Activated naive CD4-positive, alpha-beta T cell treated with Interleukin-2 at 50 U/mL for 16 hours (primary cell): ENCODE results near the gene ULBP3.
"Not testable (repeated sequence)": the region's sequence is repeated elsewhere in the genome, so short reads cannot be mapped to it uniquely, and the experiment has no call there.

Experiments
- DNase-seq: peaks from one replicate; pipeline ENCODE4 v3.0.0-alpha.2; 2020

The ULBP3 gene

GRCh38 chr6:150014623-150015280 is 54.2 kb downstream of the ULBP3 start:
- not testable (repeated sequence) for DNase-seq

GRCh38 chr6:150013785-150014622 is 54.9 kb downstream of the ULBP3 start:
- DNase-seq: not testable (repeated sequence)

GRCh38 chr6:150012846-150013784 is 55.8 kb downstream of the ULBP3 start:
- not testable (repeated sequence) for DNase-seq
